HG03108 (cell line): Measurements from ENCODE around the gene SNX32.
A peak's percentile ranks its signal among the peaks of the same experiment; 100 is the strongest.

ENCODE experiments used
- ATAC-seq: cut with Tn5 transposase; IDR thresholded peaks from one replicate; pipeline ENCODE4 v1.9.1; 2021; ENCODE audit warnings: moderate library complexity; ENCODE audit not compliant: unreplicated experiment

Gene SNX32

GRCh38 chr11:65897020-65897471 is 63.3 kb downstream of the SNX32 start:
- no peak for ATAC-seq

GRCh38 chr11:65898656-65899355 is 65.0 kb downstream of the SNX32 start:
- no peak for ATAC-seq

GRCh38 chr11:65899356-65900124 is 65.8 kb downstream of the SNX32 start:
- no peak for ATAC-seq

GRCh38 chr11:65900125-65900898 is 66.5 kb downstream of the SNX32 start, which contains the start of gene FOSL1:
Gene FOSL1, minus strand, starts transcription at chr11:65900388. Its CDS starts 49 bp downstream, at chr11:65900339.
- peak; percentile 76 for ATAC-seq

GRCh38 chr11:65900899-65901180 is 67.1 kb downstream of the SNX32 start:
- ATAC-seq, result no peak

- ATAC-seq, result no peak
Observed at GRCh38 chr11:65903068-65903481, 69.3 kb downstream of the SNX32 start.
